ENCODE measurements around the gene SAG. TPM values are rescaled to one million over a fixed set of nuclear protein-coding genes. Genes with fewer than 3 reads are reported as not detected.

SAG gene
- polyA plus RNA-seq, 1 donor, result 0.36 TPM

DNA sequence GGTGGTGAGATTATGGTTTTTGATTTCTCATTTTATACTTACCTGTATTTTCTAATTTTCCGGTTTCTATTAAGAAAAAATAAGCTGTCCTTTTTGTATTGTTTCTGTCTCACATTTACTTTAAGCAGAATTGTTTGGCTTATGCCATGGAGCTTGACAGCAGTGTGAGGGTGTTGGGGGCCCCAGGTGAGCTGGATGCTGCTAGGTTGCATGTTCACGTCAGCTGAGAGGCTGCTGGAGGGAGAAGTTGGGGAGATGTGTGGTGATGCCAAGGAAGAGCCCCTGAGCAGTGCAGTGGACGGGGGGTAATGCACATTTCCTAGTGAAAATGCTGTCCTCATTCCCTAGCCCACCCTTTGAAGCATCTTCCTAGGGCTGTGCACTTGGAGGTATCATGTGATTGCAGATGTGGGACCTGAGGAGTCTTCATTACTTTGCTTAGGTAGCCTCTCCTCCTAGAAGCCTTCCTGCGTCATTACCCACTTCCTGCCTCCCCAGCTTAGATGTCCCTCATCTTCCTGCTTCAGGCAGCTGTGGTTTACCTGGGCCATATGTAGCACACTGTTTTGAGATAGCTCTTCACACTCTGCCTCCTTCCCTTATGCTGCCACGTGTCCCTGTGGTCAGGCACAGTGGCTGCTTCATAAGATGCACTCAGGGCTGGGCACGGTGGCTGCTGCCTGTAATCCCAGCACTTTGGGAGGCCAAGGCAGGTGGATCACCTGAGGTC, 39.9 kb upstream of the SAG start:
- peaks cover 77% of the 10 kb centered on the region for H3K36me3 ChIP-seq (ENCODE audit: control insufficient read depth, insufficient read depth, low read length)
- H3K4me1 ChIP-seq (ENCODE audit: control insufficient read depth, insufficient read depth, low read length), result no peaks in the 10 kb centered on the region
- no peaks in the 10 kb centered on the region for H3K27me3 ChIP-seq (ENCODE audit: control insufficient read depth, insufficient read depth, low read length)
- no peak overlapping the region for H3K27ac ChIP-seq (ENCODE audit: low read length)
- no peaks in the 10 kb centered on the region for H3K9me3 ChIP-seq (ENCODE audit: control insufficient read depth, low read depth, low read length)
- peak in 1 of 2 donors; percentile 35 for DNase-seq
- WGBS (ENCODE audit: insufficient coverage, low lambda C conversion rate), result no CpG with 5 or more reads among the region's 6 CpGs
- H3K4me3 ChIP-seq (ENCODE audit: low read length), result no peak overlapping the region

DNA sequence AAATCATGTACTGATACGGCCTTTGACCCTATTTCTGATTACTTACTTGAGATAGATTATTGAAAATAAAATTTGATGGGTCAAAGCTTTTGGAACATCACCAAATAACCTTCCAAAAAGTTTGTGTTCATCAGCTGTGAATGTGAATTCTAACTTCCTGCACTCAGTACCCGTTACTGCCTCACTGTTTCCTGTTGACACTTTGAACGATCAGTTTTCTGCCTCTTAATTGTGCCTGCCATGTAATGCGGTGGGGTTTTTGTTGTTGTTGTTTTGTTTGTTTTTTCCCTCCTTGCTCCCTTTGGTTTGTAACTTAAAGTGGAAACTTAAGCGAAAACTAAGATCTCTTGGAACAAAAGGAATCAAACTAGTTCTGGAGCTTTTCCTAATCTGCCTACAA, 37.2 kb upstream of the SAG start:
- peaks cover 79% of the 10 kb centered on the region for H3K36me3 ChIP-seq (ENCODE audit: control insufficient read depth, insufficient read depth, low read length)
- H3K27ac ChIP-seq (ENCODE audit: low read length), result no peak overlapping the region
- 90% methylated on average over 2 of the region's 5 CpGs for WGBS (ENCODE audit: insufficient coverage, low lambda C conversion rate)
- no peak overlapping the region for H3K4me3 ChIP-seq (ENCODE audit: low read length)
- H3K9me3 ChIP-seq (ENCODE audit: control insufficient read depth, low read depth, low read length), result no peaks in the 10 kb centered on the region
- no peaks in the 10 kb centered on the region for H3K27me3 ChIP-seq (ENCODE audit: control insufficient read depth, insufficient read depth, low read length)
- no peaks in the 10 kb centered on the region for H3K4me1 ChIP-seq (ENCODE audit: control insufficient read depth, insufficient read depth, low read length)
- DNase-seq, result no peak

DNA sequence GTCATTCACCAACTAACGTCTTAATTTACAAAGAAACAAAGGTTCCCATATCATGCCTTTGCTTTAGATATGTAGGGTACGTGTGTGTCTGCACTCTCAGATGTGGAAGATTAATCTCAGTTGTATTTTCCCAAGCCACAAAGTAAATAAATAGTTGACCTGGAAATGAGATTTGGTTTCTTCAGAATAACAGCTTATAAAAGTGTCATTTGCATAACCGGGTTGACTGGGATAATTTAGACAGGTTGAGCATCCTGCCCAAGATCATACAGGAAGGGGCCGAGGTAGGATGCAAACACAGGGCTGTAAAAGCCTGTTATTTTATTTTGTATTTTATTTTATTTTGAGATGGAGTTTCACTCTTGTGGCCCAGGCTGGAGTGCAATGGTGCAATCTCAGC, 36.7 kb upstream of the SAG start:
- H3K9me3 ChIP-seq (ENCODE audit: control insufficient read depth, low read depth, low read length), result no peaks in the 10 kb centered on the region
- peaks cover 80% of the 10 kb centered on the region for H3K36me3 ChIP-seq (ENCODE audit: control insufficient read depth, insufficient read depth, low read length)
- 90% methylated on average over 2 of the region's 4 CpGs for WGBS (ENCODE audit: insufficient coverage, low lambda C conversion rate)
- no peaks in the 10 kb centered on the region for H3K4me1 ChIP-seq (ENCODE audit: control insufficient read depth, insufficient read depth, low read length)
- H3K27me3 ChIP-seq (ENCODE audit: control insufficient read depth, insufficient read depth, low read length), result no peaks in the 10 kb centered on the region
- H3K4me3 ChIP-seq (ENCODE audit: low read length), result no peak overlapping the region
- H3K27ac ChIP-seq (ENCODE audit: low read length), result no peak overlapping the region
- no peak for DNase-seq

GRCh38 chr2:233271693-233272092, 35.9 kb upstream of the SAG start:
- H3K9me3 ChIP-seq (ENCODE audit: control insufficient read depth, low read depth, low read length), result no peaks in the 10 kb centered on the region
- H3K36me3 ChIP-seq (ENCODE audit: control insufficient read depth, insufficient read depth, low read length), result peaks cover 81% of the 10 kb centered on the region
- 100% methylated on average over 2 of the region's 2 CpGs for WGBS (ENCODE audit: insufficient coverage, low lambda C conversion rate)
- no peak overlapping the region for H3K4me3 ChIP-seq (ENCODE audit: low read length)
- no peak for DNase-seq
- H3K27ac ChIP-seq (ENCODE audit: low read length), result no peak overlapping the region
- no peaks in the 10 kb centered on the region for H3K27me3 ChIP-seq (ENCODE audit: control insufficient read depth, insufficient read depth, low read length)
- no peaks in the 10 kb centered on the region for H3K4me1 ChIP-seq (ENCODE audit: control insufficient read depth, insufficient read depth, low read length)

- WGBS (ENCODE audit: insufficient coverage, low lambda C conversion rate), result no CpG with 5 or more reads among the region's 6 CpGs
- no peak overlapping the region for H3K27ac ChIP-seq (ENCODE audit: low read length)
- peaks cover 80% of the 10 kb centered on the region for H3K36me3 ChIP-seq (ENCODE audit: control insufficient read depth, insufficient read depth, low read length)
These were observed 34.5 kb upstream of the SAG start for GRCh38 chr2:233273120-233273519.

DNA sequence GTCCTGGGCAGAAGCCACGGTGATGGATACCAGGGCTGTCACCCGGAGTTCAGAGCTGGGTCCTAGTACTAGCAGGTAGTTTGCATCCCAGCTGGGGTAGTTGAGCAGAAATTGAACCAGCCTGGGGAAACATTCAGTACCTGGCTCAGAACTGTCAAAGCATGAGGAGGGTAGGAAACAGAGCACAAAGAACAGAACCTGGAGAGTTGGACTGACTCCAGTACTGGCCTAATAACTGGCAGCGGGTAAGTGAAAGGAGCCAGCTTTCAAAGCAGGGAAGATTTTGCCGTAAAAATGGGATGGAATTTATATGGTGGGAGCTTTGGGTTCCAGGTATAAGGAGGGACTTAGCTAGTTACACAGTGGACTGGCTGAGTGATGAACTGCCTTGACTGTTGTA, 32.4 kb upstream of the SAG start:
- H3K27me3 ChIP-seq (ENCODE audit: control insufficient read depth, insufficient read depth, low read length), result no peaks in the 10 kb centered on the region

More at GRCh38 chr2:233273120-233273519, 34.5 kb upstream of the SAG start:
- H3K4me3 ChIP-seq (ENCODE audit: low read length), result no peak overlapping the region
- H3K27me3 ChIP-seq (ENCODE audit: control insufficient read depth, insufficient read depth, low read length), result no peaks in the 10 kb centered on the region
- H3K9me3 ChIP-seq (ENCODE audit: control insufficient read depth, low read depth, low read length), result no peaks in the 10 kb centered on the region
- no peak for DNase-seq
- no peaks in the 10 kb centered on the region for H3K4me1 ChIP-seq (ENCODE audit: control insufficient read depth, insufficient read depth, low read length)

DNA sequence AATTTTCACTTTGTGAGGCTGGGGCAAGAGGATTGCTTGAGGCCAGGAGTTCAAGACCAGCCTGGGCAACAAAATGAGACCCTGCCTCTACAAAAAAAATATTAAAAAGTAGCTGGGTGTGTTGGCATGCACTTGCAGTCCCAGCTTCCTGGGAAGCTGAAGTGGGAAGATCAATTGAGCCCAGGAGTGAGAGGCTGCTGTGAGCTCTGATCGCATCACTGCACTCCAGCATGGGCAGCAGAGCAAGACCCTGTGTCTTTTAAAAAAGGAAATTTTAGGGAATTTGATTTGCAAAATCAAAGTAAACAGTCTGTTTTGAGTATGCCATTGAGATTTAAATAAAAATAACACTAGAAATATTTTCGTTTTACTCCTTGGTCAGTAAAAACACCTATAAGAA, 28.7 kb upstream of the SAG start:
- no CpG with 5 or more reads among the region's 2 CpGs for WGBS (ENCODE audit: insufficient coverage, low lambda C conversion rate)

More for the DNA sequence above, 32.4 kb upstream of the SAG start:
- peaks cover 75% of the 10 kb centered on the region for H3K36me3 ChIP-seq (ENCODE audit: control insufficient read depth, insufficient read depth, low read length)
- no peaks in the 10 kb centered on the region for H3K4me1 ChIP-seq (ENCODE audit: control insufficient read depth, insufficient read depth, low read length)
- no peak overlapping the region for H3K27ac ChIP-seq (ENCODE audit: low read length)
- no peaks in the 10 kb centered on the region for H3K9me3 ChIP-seq (ENCODE audit: control insufficient read depth, low read depth, low read length)
- H3K4me3 ChIP-seq (ENCODE audit: low read length), result no peak overlapping the region
- WGBS (ENCODE audit: insufficient coverage, low lambda C conversion rate), result 100% methylated on average over 2 of the region's 4 CpGs
- DNase-seq, result no peak

DNA sequence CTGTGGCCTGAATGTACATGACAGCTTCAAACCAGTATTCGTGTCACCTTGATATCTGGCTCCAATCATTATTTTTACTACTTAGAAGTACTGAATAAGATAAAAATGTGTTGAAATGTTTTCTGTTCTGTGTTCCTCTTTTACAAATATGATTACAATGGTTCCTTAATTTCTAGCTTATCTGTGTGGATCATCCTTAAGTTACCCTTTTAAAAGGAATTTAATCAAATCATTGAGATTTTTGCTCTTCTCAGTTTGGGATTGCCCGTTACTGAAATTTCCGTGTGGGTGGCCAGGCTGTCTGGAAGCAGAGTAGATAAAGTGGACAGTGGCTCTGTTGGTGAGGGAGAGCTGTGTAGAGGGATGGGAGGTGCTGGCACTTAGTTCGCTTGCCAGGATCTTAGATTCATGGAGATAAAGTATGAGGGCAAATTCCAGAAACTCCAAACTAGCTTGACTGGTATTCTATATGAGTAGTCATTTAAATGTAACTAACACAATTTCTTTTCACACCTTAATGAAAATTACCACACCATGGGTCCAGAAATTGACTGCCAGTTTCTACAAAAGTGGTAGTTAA, 27.4 kb upstream of the SAG start:
- Histone ChIP-seq H3K27me3 (ENCODE audit: control insufficient read depth, insufficient read depth, low read length) (no peaks in the 10 kb centered on the region), H3K4me3 (ENCODE audit: low read length) (no peak overlapping the region), H3K4me1 (ENCODE audit: control insufficient read depth, insufficient read depth, low read length) (no peaks in the 10 kb centered on the region), H3K36me3 (ENCODE audit: control insufficient read depth, insufficient read depth, low read length) (peaks cover 70% of the 10 kb centered on the region), H3K27ac (ENCODE audit: low read length) (no peak overlapping the region), H3K9me3 (ENCODE audit: control insufficient read depth, low read depth, low read length) (no peaks in the 10 kb centered on the region)
- WGBS (ENCODE audit: insufficient coverage, low lambda C conversion rate), result no CpG with 5 or more reads among the region's 4 CpGs
- no peak for DNase-seq

More for the DNA sequence above, 28.7 kb upstream of the SAG start:
- H3K4me3 ChIP-seq (ENCODE audit: low read length), result no peak overlapping the region
- no peak for DNase-seq
- no peaks in the 10 kb centered on the region for H3K9me3 ChIP-seq (ENCODE audit: control insufficient read depth, low read depth, low read length)
- no peaks in the 10 kb centered on the region for H3K4me1 ChIP-seq (ENCODE audit: control insufficient read depth, insufficient read depth, low read length)
- peaks cover 71% of the 10 kb centered on the region for H3K36me3 ChIP-seq (ENCODE audit: control insufficient read depth, insufficient read depth, low read length)
- no peak overlapping the region for H3K27ac ChIP-seq (ENCODE audit: low read length)
- H3K27me3 ChIP-seq (ENCODE audit: control insufficient read depth, insufficient read depth, low read length), result no peaks in the 10 kb centered on the region

DNA sequence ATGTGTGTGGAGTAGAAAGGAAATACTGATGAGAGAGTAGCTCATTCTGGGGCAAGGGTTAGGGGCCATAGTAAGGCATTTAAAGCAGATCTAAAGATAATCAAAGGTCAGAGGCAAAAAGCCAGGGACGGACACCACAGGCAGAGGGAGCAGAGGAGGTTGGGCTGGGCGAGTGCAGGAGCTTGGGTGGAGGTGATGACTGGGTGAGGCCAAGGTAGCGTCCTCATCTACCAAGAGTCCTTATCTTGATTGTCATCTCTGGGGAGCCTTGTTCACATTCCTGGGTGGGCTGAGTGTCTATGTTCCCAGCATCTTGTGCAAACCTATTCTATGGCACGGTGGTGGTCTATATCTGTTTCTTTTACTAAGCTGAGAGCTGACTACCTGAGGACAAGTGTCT, 26.1 kb upstream of the SAG start:
- no peak overlapping the region for H3K4me3 ChIP-seq (ENCODE audit: low read length)
- no peaks in the 10 kb centered on the region for H3K4me1 ChIP-seq (ENCODE audit: control insufficient read depth, insufficient read depth, low read length)
- H3K27ac ChIP-seq (ENCODE audit: low read length), result no peak overlapping the region
- no CpG with 5 or more reads among the region's 4 CpGs for whole genome bisulfite sequencing (ENCODE audit: insufficient coverage, low lambda C conversion rate)
- H3K9me3 ChIP-seq (ENCODE audit: control insufficient read depth, low read depth, low read length), result no peaks in the 10 kb centered on the region
- DNase-seq, result no peak
- peaks cover 69% of the 10 kb centered on the region for H3K36me3 ChIP-seq (ENCODE audit: control insufficient read depth, insufficient read depth, low read length)
- H3K27me3 ChIP-seq (ENCODE audit: control insufficient read depth, insufficient read depth, low read length), result no peaks in the 10 kb centered on the region

GRCh38 chr2:233281992-233282603, 25.5 kb upstream of the SAG start:
- Histone ChIP-seq H3K27me3 (ENCODE audit: control insufficient read depth, insufficient read depth, low read length) (no peaks in the 10 kb centered on the region), H3K36me3 (ENCODE audit: control insufficient read depth, insufficient read depth, low read length) (peaks cover 68% of the 10 kb centered on the region), H3K4me1 (ENCODE audit: control insufficient read depth, insufficient read depth, low read length) (no peaks in the 10 kb centered on the region), H3K4me3 (ENCODE audit: low read length) (no peak overlapping the region), H3K27ac (ENCODE audit: low read length) (no peak overlapping the region), H3K9me3 (ENCODE audit: control insufficient read depth, low read depth, low read length) (no peaks in the 10 kb centered on the region)
- WGBS (ENCODE audit: insufficient coverage, low lambda C conversion rate), result 100% methylated on average over 1 of the region's 6 CpGs
- no peak for DNase-seq

Measured in large intestine (tissue), 3 donors.